Activated CD8-positive, alpha-beta T cell treated with anti-CD3 and anti-CD28 coated beads for 36 hours (primary cell): Measurements from ENCODE around the gene RELA. TPM values are rescaled to one million over a fixed set of nuclear protein-coding genes. Genes with fewer than 3 reads are reported as not detected.
"Not testable (repeated sequence)": the region's sequence is repeated elsewhere in the genome, so short reads cannot be mapped to it uniquely, and the experiment has no call there.

Experiments used
- ATAC-seq: fragments of 200-7000 bp; cut with Tn5 transposase; one replicate; pipeline ENCODE4 v1.10.0; 2021; ENCODE audit warnings: mild to moderate bottlenecking, moderate library complexity
- CTCF ChIA-PET: fragments of 350-600 bp; sonication (Branson Sonifier 250); formaldehyde crosslinking; loops from one replicate; lab custom pipeline; 2021; ENCODE audit warnings: antibody characterized with exemption; lab: Charles Lee
- POLR2A ChIA-PET: fragments of 350-600 bp; sonication (Branson Sonifier 250); formaldehyde crosslinking; loops from one replicate; lab custom pipeline; 2021; ENCODE audit warnings: antibody characterized with exemption; lab: Charles Lee
- DNase-seq: peaks from one replicate; pipeline ENCODE4 v3.0.0-alpha.2; 2020
- H3K27ac Mint-ChIP-seq: one replicate; pipeline ENCODE4 v1.8.0; 2021; ENCODE audit warnings: mild to moderate bottlenecking, mixed read lengths
- H3K27me3 Mint-ChIP-seq: one replicate; pipeline ENCODE4 v1.8.0; 2021; ENCODE audit warnings: mixed read lengths
- H3K36me3 Mint-ChIP-seq: one replicate; pipeline ENCODE4 v1.8.0; 2021; ENCODE audit warnings: low read depth, mixed read lengths
- H3K4me1 Mint-ChIP-seq: one replicate; pipeline ENCODE4 v1.8.0; 2021; ENCODE audit warnings: low read depth, mixed read lengths
- H3K4me3 Mint-ChIP-seq: one replicate; pipeline ENCODE4 v1.8.0; 2021; ENCODE audit warnings: mild to moderate bottlenecking, moderate library complexity, mixed read lengths
- H3K9me3 Mint-ChIP-seq: one replicate; pipeline ENCODE4 v1.8.0; 2021; ENCODE audit warnings: mixed read lengths
- intact Hi-C: fragments of 100-400 bp; cut with micrococcal nuclease; formaldehyde crosslinking; loops from one replicate; pipeline ENCODE4 v1.10.0; 2022
- total RNA-seq, 2 experiments: library from RNA; stranded (reverse); gene quantifications; one replicate each; pipeline ENCODE4 v1.2.3, GENCODE V29; 2021
- TF ChIP-seq, protein P1 (sequence below): fragments of 200-600 bp; IDR thresholded peaks from one replicate; pipeline ENCODE4 v1.8.0; 2022; ENCODE audit warnings: antibody characterized with exemption, mild to moderate bottlenecking

Gene RELA
- total RNA-seq, 2 experiments from 2014 or later: 65.6 to 72.5 TPM

DNA sequence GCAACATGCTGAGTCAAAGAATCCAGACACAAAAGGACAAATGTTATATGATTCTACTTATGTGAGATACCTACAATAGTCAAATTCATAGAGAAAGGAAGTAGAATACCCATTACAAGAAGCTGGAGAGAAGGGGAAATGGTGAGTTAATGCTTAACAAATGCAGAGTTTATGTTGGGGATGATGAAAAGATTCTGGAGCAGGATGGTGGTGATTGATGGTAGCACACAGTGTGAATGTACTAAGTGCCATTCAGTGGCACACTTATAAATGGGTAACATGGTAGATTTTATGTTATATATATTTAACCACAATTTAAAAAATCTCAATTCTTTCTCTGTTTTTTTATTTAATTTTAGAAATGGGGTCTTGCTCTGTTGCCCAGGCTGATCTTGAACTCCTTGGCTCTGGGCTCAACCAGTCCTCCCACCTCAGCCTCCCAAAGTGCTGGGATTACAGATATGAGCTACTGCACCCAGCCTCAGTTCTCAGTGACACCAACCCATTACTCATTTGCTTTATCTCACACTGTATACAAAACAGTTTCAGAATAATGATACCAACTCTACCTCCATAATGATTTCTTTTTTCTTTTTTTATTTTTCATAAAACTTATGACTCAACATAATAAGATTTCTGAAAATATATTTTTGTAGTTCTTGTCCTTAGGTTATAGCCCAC is 9.6 kb upstream of the RELA start:
- ATAC-seq: peak; percentile 71
- DNase-seq: peak; percentile 17
- ChIA-PET POLR2A (interaction anchor here (0.7 kb wide), 1 partner anchor 270 kb away, joined by 3 read pairs; no protein-coding TSS in a partner anchor), CTCF (interaction anchor here (0.7 to 1.5 kb wide), 3 partner anchors 20 to 216 kb away, joined by 3 to 5 read pairs (median 3); partner anchors contain the start of gene FIBP)
- intact Hi-C loops: no loop called here
- Mint-ChIP-seq H3K9me3 (no peaks in the 10 kb centered on the region), H3K27me3 (no peaks in the 10 kb centered on the region), H3K27ac (no peak overlapping the region), H3K4me1 (peaks cover 3% of the 10 kb centered on the region), H3K4me3 (no peak overlapping the region), H3K36me3 (no peaks in the 10 kb centered on the region)
- TF ChIP-seq, protein P1, sequence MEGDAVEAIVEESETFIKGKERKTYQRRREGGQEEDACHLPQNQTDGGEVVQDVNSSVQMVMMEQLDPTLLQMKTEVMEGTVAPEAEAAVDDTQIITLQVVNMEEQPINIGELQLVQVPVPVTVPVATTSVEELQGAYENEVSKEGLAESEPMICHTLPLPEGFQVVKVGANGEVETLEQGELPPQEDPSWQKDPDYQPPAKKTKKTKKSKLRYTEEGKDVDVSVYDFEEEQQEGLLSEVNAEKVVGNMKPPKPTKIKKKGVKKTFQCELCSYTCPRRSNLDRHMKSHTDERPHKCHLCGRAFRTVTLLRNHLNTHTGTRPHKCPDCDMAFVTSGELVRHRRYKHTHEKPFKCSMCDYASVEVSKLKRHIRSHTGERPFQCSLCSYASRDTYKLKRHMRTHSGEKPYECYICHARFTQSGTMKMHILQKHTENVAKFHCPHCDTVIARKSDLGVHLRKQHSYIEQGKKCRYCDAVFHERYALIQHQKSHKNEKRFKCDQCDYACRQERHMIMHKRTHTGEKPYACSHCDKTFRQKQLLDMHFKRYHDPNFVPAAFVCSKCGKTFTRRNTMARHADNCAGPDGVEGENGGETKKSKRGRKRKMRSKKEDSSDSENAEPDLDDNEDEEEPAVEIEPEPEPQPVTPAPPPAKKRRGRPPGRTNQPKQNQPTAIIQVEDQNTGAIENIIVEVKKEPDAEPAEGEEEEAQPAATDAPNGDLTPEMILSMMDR: no peak

- ChIA-PET CTCF (interaction anchor here (0.9 to 2.3 kb wide), 6 partner anchors 11 to 224 kb away, joined by 3 to 11 read pairs (median 6); partner anchors contain the start of genes FIBP, KAT5 and PCNX3), POLR2A (interaction anchor here (0.9 to 21.3 kb wide), 8 partner anchors 20 to 241 kb away, joined by 3 to 320 read pairs (median 4); partner anchors contain the start of genes NEAT1 and SIPA1)
- TF ChIP-seq, protein P1: no peak
- Mint-ChIP-seq H3K36me3 (peaks cover 26% of the 10 kb centered on the region), H3K4me3 (peak overlapping the region; percentile 81), H3K27ac (peak overlapping the region; percentile 89), H3K4me1 (peaks cover 31% of the 10 kb centered on the region), H3K9me3 (no peaks in the 10 kb centered on the region), H3K27me3 (no peaks in the 10 kb centered on the region)
- intact Hi-C loops: no loop called here
- peak; percentile 35 for ATAC-seq
- peak; percentile 72 for DNase-seq
Observed at GRCh38 chr11:65663639-65664200, 1.0 kb upstream of the RELA start.

DNA sequence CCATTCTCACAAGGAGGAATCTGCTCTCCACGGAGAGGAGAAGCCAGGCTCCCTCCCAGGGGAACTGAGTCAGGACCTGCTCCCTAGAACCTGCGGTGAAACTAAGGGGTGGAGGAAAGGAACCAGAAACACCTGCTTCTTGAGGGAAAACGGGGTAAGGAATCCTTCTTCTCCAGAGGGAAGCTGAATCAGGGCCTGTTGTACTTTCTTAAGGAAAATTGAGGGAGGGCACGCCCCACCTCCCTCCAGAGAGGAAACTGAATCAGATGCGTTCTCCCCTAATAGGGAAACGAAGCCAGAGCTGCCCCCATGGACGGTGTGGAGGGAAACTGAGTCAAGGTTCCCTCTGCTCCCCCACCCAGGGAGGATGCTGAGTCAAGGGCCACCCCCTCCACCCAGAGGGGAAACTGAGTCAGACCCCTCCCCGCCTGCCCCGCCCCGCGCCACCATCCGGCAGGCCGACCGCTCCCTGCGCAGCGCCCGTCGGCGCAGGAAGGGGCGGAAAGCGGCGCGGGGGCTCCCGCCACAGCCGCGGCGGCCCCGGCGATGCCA is 393 bp downstream of the RELA start:
- peak overlapping the region; percentile 83 for H3K27ac Mint-ChIP-seq
- DNase-seq (no peak), ATAC-seq (peak; percentile 21)
- H3K9me3 Mint-ChIP-seq: no peaks in the 10 kb centered on the region
- peaks cover 34% of the 10 kb centered on the region for H3K4me1 Mint-ChIP-seq
- no peaks in the 10 kb centered on the region for H3K27me3 Mint-ChIP-seq
- H3K36me3 Mint-ChIP-seq: peaks cover 36% of the 10 kb centered on the region
- intact Hi-C loops: no loop called here
- ChIA-PET CTCF (interaction anchor here (0.7 to 2.2 kb wide), 4 partner anchors 10 to 298 kb away, joined by 3 to 11 read pairs (median 4); partner anchors contain the start of gene FIBP), POLR2A (interaction anchor here (0.6 to 21.3 kb wide), 3 partner anchors 19 to 240 kb away, joined by 3 to 320 read pairs (median 6); partner anchors contain the start of genes NEAT1 and SIPA1)
- TF ChIP-seq, protein P1: no peak
- peak overlapping the region; percentile 83 for H3K4me3 Mint-ChIP-seq

- no peaks in the 10 kb centered on the region for H3K9me3 Mint-ChIP-seq
- no peak for DNase-seq
- H3K4me3 Mint-ChIP-seq: peak overlapping the region; percentile 83
- TF ChIP-seq, protein P1: no peak
- H3K4me1 Mint-ChIP-seq: peaks cover 37% of the 10 kb centered on the region
- POLR2A ChIA-PET: interaction anchor here (1.9 to 21.3 kb wide), 2 partner anchors 18 to 239 kb away, joined by 6 to 320 read pairs; partner anchors contain the start of genes NEAT1 and SIPA1
- H3K27me3 Mint-ChIP-seq: no peaks in the 10 kb centered on the region
- peak overlapping the region; percentile 83 for H3K27ac Mint-ChIP-seq
- intact Hi-C loops: no loop called here
- ATAC-seq: no peak
- CTCF ChIA-PET: interaction anchor here (0.6 kb wide), 1 partner anchor 8 kb away, joined by 3 read pairs; no protein-coding TSS in a partner anchor
- peaks cover 42% of the 10 kb centered on the region for H3K36me3 Mint-ChIP-seq
Observed at GRCh38 chr11:65661599-65662246, 993 bp downstream of the RELA start.

DNA sequence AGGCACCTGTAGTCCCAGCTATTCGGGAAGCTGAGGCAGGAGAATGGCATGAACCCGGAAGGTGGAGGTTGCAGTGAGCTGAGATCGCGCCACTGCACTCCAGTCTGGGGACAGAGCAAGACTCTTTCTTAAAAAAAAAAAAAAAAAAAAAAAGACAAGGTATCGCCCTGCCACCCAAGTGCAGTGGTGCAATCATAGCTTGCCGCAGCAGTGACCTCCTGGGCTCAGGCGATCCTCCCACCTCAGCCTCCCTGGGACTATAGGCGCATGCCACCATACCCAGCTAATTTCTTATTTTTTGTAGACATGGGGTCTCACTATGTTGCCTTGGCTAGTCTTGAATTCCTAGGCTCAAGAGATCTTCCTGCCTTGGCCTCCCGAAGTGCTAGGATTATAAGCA is 1.8 kb downstream of the RELA start:
- Mint-ChIP-seq H3K36me3 (peaks cover 48% of the 10 kb centered on the region), H3K4me1 (peaks cover 40% of the 10 kb centered on the region), H3K4me3 (peak overlapping the region; percentile 83), H3K27ac (peak overlapping the region; percentile 83)
- intact Hi-C loops, H3K9me3 Mint-ChIP-seq, H3K27me3 Mint-ChIP-seq, DNase-seq, ATAC-seq: not testable (repeated sequence)
- ChIA-PET CTCF (interaction anchor here (0.6 to 0.8 kb wide), 2 partner anchors 8 to 51 kb away, joined by 3 to 4 read pairs; partner anchors contain the start of gene KAT5), POLR2A (interaction anchor here (0.6 to 21.3 kb wide), 2 partner anchors 18 to 161 kb away, joined by 3 to 320 read pairs; partner anchors contain the start of gene SIPA1)
